ENCODE results near the gene KATNA1.
A peak's percentile ranks its signal among the peaks of the same experiment; 100 is the strongest.

DNA sequence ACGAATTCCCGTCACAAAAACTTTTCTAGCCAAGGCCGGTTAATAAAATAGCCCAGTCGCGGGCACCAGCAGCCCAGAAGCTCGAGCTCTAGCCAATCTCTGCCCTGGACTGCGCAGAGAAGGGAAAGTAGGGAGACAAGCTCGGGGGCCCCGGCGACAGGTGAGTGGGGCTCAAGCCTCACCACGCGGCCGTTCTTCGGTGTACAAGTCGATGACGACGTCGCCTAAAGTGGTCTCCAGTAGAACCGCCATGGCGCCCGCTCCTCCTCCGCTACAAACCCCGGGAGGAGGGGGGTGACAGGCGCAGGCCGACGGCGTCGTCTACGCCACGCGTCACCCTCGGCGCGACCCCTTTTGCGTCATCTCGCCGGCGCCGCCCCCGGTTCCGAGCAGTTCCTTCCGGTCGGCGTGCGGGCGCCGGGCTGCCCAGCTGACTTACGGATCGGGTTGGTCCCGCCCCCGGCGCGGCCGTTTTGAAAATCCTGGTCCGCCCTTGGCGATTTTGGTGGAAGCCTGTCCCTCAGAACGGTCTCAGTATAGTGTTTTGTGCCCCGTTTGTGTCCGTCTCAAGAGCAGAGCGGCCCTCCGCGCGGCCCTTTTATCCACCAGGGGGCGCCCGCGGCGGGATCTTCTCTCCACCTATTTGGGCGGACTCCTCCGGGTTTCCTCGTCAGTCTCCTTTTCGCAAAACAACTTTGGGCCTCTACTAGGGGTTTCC lies 102.6 kb downstream of the KATNA1 start, which contains the start of gene PPIL4:
- TF ChIP-seq TEAD4 (IDR thresholded peaks at IDR 0.05; ENCODE audit: borderline replicate concordance, insufficient read depth), result no peak
- TF ChIP-seq, protein P1, sequence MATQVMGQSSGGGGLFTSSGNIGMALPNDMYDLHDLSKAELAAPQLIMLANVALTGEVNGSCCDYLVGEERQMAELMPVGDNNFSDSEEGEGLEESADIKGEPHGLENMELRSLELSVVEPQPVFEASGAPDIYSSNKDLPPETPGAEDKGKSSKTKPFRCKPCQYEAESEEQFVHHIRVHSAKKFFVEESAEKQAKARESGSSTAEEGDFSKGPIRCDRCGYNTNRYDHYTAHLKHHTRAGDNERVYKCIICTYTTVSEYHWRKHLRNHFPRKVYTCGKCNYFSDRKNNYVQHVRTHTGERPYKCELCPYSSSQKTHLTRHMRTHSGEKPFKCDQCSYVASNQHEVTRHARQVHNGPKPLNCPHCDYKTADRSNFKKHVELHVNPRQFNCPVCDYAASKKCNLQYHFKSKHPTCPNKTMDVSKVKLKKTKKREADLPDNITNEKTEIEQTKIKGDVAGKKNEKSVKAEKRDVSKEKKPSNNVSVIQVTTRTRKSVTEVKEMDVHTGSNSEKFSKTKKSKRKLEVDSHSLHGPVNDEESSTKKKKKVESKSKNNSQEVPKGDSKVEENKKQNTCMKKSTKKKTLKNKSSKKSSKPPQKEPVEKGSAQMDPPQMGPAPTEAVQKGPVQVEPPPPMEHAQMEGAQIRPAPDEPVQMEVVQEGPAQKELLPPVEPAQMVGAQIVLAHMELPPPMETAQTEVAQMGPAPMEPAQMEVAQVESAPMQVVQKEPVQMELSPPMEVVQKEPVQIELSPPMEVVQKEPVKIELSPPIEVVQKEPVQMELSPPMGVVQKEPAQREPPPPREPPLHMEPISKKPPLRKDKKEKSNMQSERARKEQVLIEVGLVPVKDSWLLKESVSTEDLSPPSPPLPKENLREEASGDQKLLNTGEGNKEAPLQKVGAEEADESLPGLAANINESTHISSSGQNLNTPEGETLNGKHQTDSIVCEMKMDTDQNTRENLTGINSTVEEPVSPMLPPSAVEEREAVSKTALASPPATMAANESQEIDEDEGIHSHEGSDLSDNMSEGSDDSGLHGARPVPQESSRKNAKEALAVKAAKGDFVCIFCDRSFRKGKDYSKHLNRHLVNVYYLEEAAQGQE (IDR thresholded peaks at IDR 0.05; ENCODE audit: low read depth, low read length), result 0 out of 2 replicates have a peak, but pooled peaks have one; percentile 31
- TF ChIP-seq, protein P2, sequence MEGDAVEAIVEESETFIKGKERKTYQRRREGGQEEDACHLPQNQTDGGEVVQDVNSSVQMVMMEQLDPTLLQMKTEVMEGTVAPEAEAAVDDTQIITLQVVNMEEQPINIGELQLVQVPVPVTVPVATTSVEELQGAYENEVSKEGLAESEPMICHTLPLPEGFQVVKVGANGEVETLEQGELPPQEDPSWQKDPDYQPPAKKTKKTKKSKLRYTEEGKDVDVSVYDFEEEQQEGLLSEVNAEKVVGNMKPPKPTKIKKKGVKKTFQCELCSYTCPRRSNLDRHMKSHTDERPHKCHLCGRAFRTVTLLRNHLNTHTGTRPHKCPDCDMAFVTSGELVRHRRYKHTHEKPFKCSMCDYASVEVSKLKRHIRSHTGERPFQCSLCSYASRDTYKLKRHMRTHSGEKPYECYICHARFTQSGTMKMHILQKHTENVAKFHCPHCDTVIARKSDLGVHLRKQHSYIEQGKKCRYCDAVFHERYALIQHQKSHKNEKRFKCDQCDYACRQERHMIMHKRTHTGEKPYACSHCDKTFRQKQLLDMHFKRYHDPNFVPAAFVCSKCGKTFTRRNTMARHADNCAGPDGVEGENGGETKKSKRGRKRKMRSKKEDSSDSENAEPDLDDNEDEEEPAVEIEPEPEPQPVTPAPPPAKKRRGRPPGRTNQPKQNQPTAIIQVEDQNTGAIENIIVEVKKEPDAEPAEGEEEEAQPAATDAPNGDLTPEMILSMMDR (IDR thresholded peaks at IDR 0.05), result peak; percentile 94
- TF ChIP-seq JUND (IDR thresholded peaks at IDR 0.05), result no peak
- peak; percentile 45 for TF ChIP-seq RAD21 (IDR thresholded peaks at IDR 0.05; ENCODE audit: low read length)
